ENCODE measurements around the gene NPAS3.
A peak's percentile ranks its signal among the peaks of the same experiment; 100 is the strongest.

Gene NPAS3

GRCh38 chr14:33839193-33840076 is 900.8 kb downstream of the NPAS3 start:
- peak; percentile 45 for DNase-seq

- no peak for DNase-seq
Measured at GRCh38 chr14:33840797-33841196, 902.1 kb downstream of the NPAS3 start.

GRCh38 chr14:33842299-33842698 is 903.6 kb downstream of the NPAS3 start:
- no peak for DNase-seq

GRCh38 chr14:33844118-33844517 is 905.4 kb downstream of the NPAS3 start:
- no peak for DNase-seq

DNA sequence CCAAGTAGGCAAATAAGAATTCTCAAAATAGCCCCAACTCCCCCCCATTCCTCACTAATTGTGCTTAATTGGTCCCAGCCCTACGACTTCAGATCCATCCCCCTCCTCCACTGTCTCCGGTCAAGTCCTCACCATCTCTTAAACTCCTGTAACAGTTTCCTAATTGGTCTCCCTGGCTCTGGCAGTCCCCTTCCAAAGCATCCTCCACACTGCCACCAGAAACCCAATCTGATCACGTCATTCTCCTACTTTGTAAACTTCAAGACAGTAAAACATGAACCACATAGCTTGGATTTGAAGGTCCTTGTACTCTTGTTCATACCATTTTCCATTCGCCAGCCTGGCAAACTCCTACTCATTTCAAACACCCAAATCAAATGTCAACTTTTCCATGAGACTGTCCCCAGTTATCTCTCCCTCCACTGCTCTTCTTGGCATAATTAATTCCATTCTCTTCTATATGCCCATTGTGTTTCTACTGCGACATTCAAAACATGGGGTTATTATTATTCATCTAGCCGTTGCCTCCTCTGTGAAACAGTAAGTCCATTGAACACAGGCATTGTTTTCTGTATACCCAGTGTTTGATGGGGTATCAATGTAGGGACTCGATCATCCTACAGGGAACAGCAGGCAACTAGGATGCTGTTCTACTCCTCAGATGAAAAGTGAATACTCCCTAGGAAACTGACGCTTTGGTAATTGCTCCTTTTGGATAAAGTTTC is 907.6 kb downstream of the NPAS3 start:
- DNase-seq: no peak

DNA sequence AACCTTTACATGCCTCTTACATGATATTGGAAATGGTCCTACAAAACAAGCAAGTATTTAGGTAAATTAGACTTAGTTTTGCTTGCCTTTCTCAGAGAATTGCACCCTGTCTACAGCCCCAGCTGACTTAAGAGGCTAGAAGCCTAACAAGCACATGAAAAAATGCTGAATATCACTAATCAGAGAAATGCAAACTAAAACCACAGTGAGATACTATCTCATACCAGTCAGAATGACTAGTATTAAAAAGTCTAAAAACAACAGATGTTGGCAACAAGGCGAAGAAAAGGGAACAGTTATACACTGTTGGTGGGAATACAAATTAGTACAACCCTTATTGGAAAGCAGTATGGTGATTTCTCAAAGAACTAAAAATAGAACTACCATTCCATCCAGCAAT is 908.4 kb downstream of the NPAS3 start:
- no peak for DNase-seq

- DNase-seq: no peak
Measured at GRCh38 chr14:33848009-33848408, 909.3 kb downstream of the NPAS3 start.

DNA sequence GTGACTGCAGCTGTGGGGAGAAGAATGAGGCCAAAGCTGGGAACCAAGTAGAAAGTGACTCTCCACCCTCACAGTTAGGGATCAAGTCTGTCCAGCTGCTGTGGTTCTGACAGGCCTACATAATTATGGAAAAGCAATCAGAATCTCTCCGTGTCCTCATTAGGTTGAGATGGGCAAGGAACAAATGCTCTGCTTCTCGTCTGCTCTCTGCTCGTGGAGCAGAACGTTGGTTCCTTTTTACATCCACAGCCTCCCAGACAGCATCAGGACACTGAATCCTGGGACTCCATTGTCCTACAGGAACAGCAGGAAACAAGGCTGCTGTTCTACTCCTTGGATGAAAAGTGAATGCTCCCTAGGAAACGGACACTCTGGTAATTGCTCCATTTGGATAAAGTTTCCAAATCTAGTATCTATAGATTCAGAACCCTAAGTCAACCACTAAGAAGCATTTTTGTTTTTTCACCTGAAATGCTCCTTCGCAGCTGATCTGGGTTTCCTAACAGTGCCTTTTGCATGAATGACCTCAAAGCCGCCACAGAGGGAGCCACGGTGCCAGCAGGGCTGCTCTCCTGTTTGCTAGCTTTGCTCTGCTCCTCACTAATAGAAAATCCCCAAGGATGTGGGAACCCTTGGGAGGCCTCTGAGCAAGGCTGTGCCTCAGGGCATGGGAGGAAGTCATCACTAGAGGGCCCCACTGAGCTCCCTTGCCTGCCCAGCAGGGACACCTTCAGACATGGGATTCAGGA is 910.2 kb downstream of the NPAS3 start:
- DNase-seq: peak; percentile 46

- DNase-seq: no peak
Measured at GRCh38 chr14:33849455-33849801, 910.7 kb downstream of the NPAS3 start.

GRCh38 chr14:33850826-33851225 is 912.1 kb downstream of the NPAS3 start:
- no peak for DNase-seq

GRCh38 chr14:33851366-33851765 is 912.7 kb downstream of the NPAS3 start:
- DNase-seq: no peak

GRCh38 chr14:33851931-33852330 is 913.3 kb downstream of the NPAS3 start:
- DNase-seq: no peak

Data from right kidney (tissue), 1 donor.